Skeletal muscle tissue (tissue), 4 donors: Measurements from ENCODE around the gene MAP3K6. TPM values are rescaled to one million over a fixed set of nuclear protein-coding genes. Genes with fewer than 3 reads are reported as not detected.
A peak's percentile ranks its signal among the peaks of the same experiment; 100 is the strongest.

Experiments
- H3K27ac ChIP-seq: one replicate; pipeline ENCODE4 v1.7.0; 2013; ENCODE audit warnings: mild to moderate bottlenecking, low read depth, low read length, inconsistent platforms
- H3K27me3 ChIP-seq, 3 donors: one replicate each; pipeline ENCODE4 v1.7.0; 2013; ENCODE audit warnings: low read length in 3 of 3; ENCODE audit not compliant: control insufficient read depth in 3 of 3, insufficient read depth in 3 of 3
- H3K36me3 ChIP-seq, 3 donors: one replicate each; pipeline ENCODE4 v1.7.0; 2013; ENCODE audit warnings: low read length in 3 of 3; ENCODE audit not compliant: control insufficient read depth in 3 of 3, insufficient read depth in 3 of 3
- H3K4me1 ChIP-seq, 3 donors: one replicate each; pipeline ENCODE4 v1.7.0; 2013; ENCODE audit warnings: low read length in 3 of 3, mild to moderate bottlenecking in 3 of 3; ENCODE audit not compliant: control insufficient read depth in 3 of 3, insufficient read depth in 3 of 3
- H3K4me3 ChIP-seq, 3 donors: one replicate each; pipeline ENCODE4 v1.7.0; 2013; ENCODE audit warnings: low read length in 3 of 3
- H3K9ac ChIP-seq, 3 donors: one replicate each; pipeline ENCODE4 v1.7.0; 2013; ENCODE audit warnings: low read length in 3 of 3, mild to moderate bottlenecking in 3 of 3, moderate library complexity in 2 of 3, low read depth in 1 of 3
- H3K9me3 ChIP-seq, 3 donors: one replicate each; pipeline ENCODE4 v1.7.0; 2013; ENCODE audit warnings: low read length in 3 of 3; ENCODE audit not compliant: control insufficient read depth in 3 of 3
- total RNA-seq: library from RNA; depleted of rRNA; stranded (reverse); fragments of >200 nt; gene quantifications from one replicate; pipeline ENCODE4 v1.2.3, GENCODE V29; 2014
- donor health status: Osteomylitis.

Gene MAP3K6
- total RNA-seq, 1 donor from 2014 or later: 4.2 TPM

GRCh38 chr1:27379564-27380122 lies 12.9 kb upstream of the MAP3K6 start:
- H3K9ac ChIP-seq: peak overlapping the region in 1 of 3 donors; percentile 33
- no peaks in the 10 kb centered on the region for H3K36me3 ChIP-seq
- peaks cover 12 to 20% (median 13%) of the 10 kb centered on the region in 3 donors for H3K4me1 ChIP-seq
- H3K4me3 ChIP-seq: no peak overlapping the region
- H3K27ac ChIP-seq: no peak overlapping the region
- H3K9me3 ChIP-seq: no peaks in the 10 kb centered on the region
- peaks cover 0 to 4% (median 3%) of the 10 kb centered on the region in 3 donors for H3K27me3 ChIP-seq

- no peak overlapping the region for H3K27ac ChIP-seq
Observed at GRCh38 chr1:27377760-27378495, 11.2 kb upstream of the MAP3K6 start.

GRCh38 chr1:27374362-27375086 lies 7.8 kb upstream of the MAP3K6 start, which contains the start of gene FCN3:
Gene FCN3 (minus strand): TSS chr1:27374824. CDS start chr1:27374818, 6 bp downstream.
- Histone ChIP-seq H3K27ac (no peak within 1 kb of the TSS), H3K4me3 (no peak within 1 kb of the TSS)

More at GRCh38 chr1:27377760-27378495, 11.2 kb upstream of the MAP3K6 start:
- Histone ChIP-seq H3K27me3 (peaks cover 0 to 2% (median 0%) of the 10 kb centered on the region in 3 donors), H3K36me3 (no peaks in the 10 kb centered on the region), H3K4me3 (no peak overlapping the region), H3K9ac (no peak overlapping the region), H3K9me3 (no peaks in the 10 kb centered on the region), H3K4me1 (peaks cover 12 to 21% (median 13%) of the 10 kb centered on the region in 3 donors)

GRCh38 chr1:27372808-27373690 lies 6.3 kb upstream of the MAP3K6 start:
- Histone ChIP-seq H3K9ac (no peak overlapping the region), H3K4me3 (no peak overlapping the region), H3K36me3 (no peaks in the 10 kb centered on the region), H3K4me1 (peaks cover 0 to 11% (median 0%) of the 10 kb centered on the region in 3 donors), H3K27me3 (no peaks in the 10 kb centered on the region), H3K27ac (no peak overlapping the region), H3K9me3 (no peaks in the 10 kb centered on the region)

More at GRCh38 chr1:27374362-27375086, 7.8 kb upstream of the MAP3K6 start, which contains the start of gene FCN3:
- peaks cover 0 to 9% (median 0%) of the 10 kb centered on the region in 3 donors for H3K4me1 ChIP-seq
- H3K9ac ChIP-seq: no peak within 1 kb of the TSS
- H3K9me3 ChIP-seq: no peaks in the 10 kb centered on the region
- H3K36me3 ChIP-seq: no peaks in the 10 kb centered on the region
- no peaks in the 10 kb centered on the region for H3K27me3 ChIP-seq

- Histone ChIP-seq H3K9ac (no peak overlapping the region), H3K27ac (no peak overlapping the region), H3K4me3 (no peak overlapping the region), H3K27me3 (no peaks in the 10 kb centered on the region), H3K4me1 (peaks cover 5 to 14% (median 7%) of the 10 kb centered on the region in 3 donors), H3K36me3 (no peaks in the 10 kb centered on the region), H3K9me3 (no peaks in the 10 kb centered on the region)
Observed at GRCh38 chr1:27372022-27372807, 5.5 kb upstream of the MAP3K6 start.

- peaks cover 0 to 4% (median 2%) of the 10 kb centered on the region in 3 donors for H3K36me3 ChIP-seq
- no peaks in the 10 kb centered on the region for H3K9me3 ChIP-seq
- H3K4me3 ChIP-seq: no peak overlapping the region
- peak overlapping the region in 1 of 3 donors; percentile 25 for H3K9ac ChIP-seq
- peaks cover 23 to 26% (median 25%) of the 10 kb centered on the region in 3 donors for H3K4me1 ChIP-seq
- no peaks in the 10 kb centered on the region for H3K27me3 ChIP-seq
- H3K27ac ChIP-seq: no peak overlapping the region
Observed at GRCh38 chr1:27368869-27369582, 2.3 kb upstream of the MAP3K6 start.

- Histone ChIP-seq H3K27me3 (no peaks in the 10 kb centered on the region), H3K9me3 (no peaks in the 10 kb centered on the region), H3K4me1 (peaks cover 23 to 33% (median 26%) of the 10 kb centered on the region in 3 donors), H3K36me3 (peaks cover 8 to 19% (median 18%) of the 10 kb centered on the region in 3 donors), H3K9ac (peak overlapping the region; percentile 71 to 89 (median 84)), H3K27ac (peak overlapping the region; percentile 88), H3K4me3 (peak overlapping the region; percentile 64 to 80 (median 75))
Observed at GRCh38 chr1:27367160-27367650, 444 bp upstream of the MAP3K6 start.

GRCh38 chr1:27366113-27366410 lies 699 bp downstream of the MAP3K6 start:
- peak overlapping the region; percentile 64 to 80 (median 72) for H3K4me3 ChIP-seq
- H3K9ac ChIP-seq: peak overlapping the region; percentile 65 to 84 (median 69)
- peaks cover 23 to 33% (median 26%) of the 10 kb centered on the region in 3 donors for H3K4me1 ChIP-seq
- peaks cover 18 to 30% (median 27%) of the 10 kb centered on the region in 3 donors for H3K36me3 ChIP-seq
- peak overlapping the region; percentile 91 for H3K27ac ChIP-seq
- H3K9me3 ChIP-seq: no peaks in the 10 kb centered on the region
- H3K27me3 ChIP-seq: no peaks in the 10 kb centered on the region
